Mononuclear cell (primary cell): ENCODE measurements around the gene PIP4P1. TPM values are rescaled to one million over a fixed set of nuclear protein-coding genes. Genes with fewer than 3 reads are reported as not detected.

ENCODE experiments used
- H3K27me3 ChIP-seq: 2 replicates; pipeline ENCODE4 v1.6.0; 2011; ENCODE audit warnings: low read length, control low read depth; ENCODE audit not compliant: insufficient read depth
- H3K4me1 ChIP-seq: 2 replicates; pipeline ENCODE4 v1.5.1; 2011; ENCODE audit warnings: mild to moderate bottlenecking, low read length, control low read depth; ENCODE audit not compliant: insufficient read depth
- H3K4me3 ChIP-seq: 2 replicates; pipeline ENCODE4 v1.5.1; 2011; ENCODE audit warnings: mild to moderate bottlenecking, low read length, moderate library complexity
- H3K9me3 ChIP-seq: 2 replicates; pipeline ENCODE4 v1.5.1; 2011; ENCODE audit warnings: low read depth, mild to moderate bottlenecking, control low read depth, low read length
- total RNA-seq: library from RNA; depleted of rRNA; stranded (reverse); fragments of >200 nt; gene quantifications from one replicate; pipeline ENCODE4 v1.2.3, GENCODE V29; 2012

Gene PIP4P1
- total RNA-seq, 1 donor: 50.7 TPM

- Histone ChIP-seq H3K4me3 (no peak within 1 kb of the TSS), H3K4me1 (peaks cover 27% of the 10 kb centered on the region), H3K27me3 (no peaks in the 10 kb centered on the region), H3K9me3 (no peaks in the 10 kb centered on the region)
Measured at GRCh38 chr14:20435582-20436362, 25.5 kb downstream of the PIP4P1 start, which contains the start of gene KLHL33. Gene KLHL33 (minus strand): TSS chr14:20436166. CDS start chr14:20435811, 355 bp downstream.

GRCh38 chr14:20434701-20435581 is 26.3 kb downstream of the PIP4P1 start:
- no peaks in the 10 kb centered on the region for H3K27me3 ChIP-seq
- no peaks in the 10 kb centered on the region for H3K9me3 ChIP-seq
- H3K4me3 ChIP-seq: no peak overlapping the region
- H3K4me1 ChIP-seq: peaks cover 27% of the 10 kb centered on the region

- Histone ChIP-seq H3K4me3 (no peak overlapping the region), H3K27me3 (no peaks in the 10 kb centered on the region), H3K9me3 (no peaks in the 10 kb centered on the region), H3K4me1 (peaks cover 47% of the 10 kb centered on the region)
Measured at GRCh38 chr14:20429801-20430669, 31.2 kb downstream of the PIP4P1 start.

- no peak overlapping the region for H3K4me3 ChIP-seq
- no peaks in the 10 kb centered on the region for H3K27me3 ChIP-seq
- H3K4me1 ChIP-seq: peaks cover 49% of the 10 kb centered on the region
- no peaks in the 10 kb centered on the region for H3K9me3 ChIP-seq
Measured at GRCh38 chr14:20428802-20429201, 32.4 kb downstream of the PIP4P1 start.

GRCh38 chr14:20428010-20428365 is 33.2 kb downstream of the PIP4P1 start:
- Histone ChIP-seq H3K9me3 (no peaks in the 10 kb centered on the region), H3K4me1 (peaks cover 49% of the 10 kb centered on the region), H3K27me3 (no peaks in the 10 kb centered on the region), H3K4me3 (no peak overlapping the region)

GRCh38 chr14:20427231-20428009 is 33.8 kb downstream of the PIP4P1 start:
- no peaks in the 10 kb centered on the region for H3K9me3 ChIP-seq
- H3K27me3 ChIP-seq: no peaks in the 10 kb centered on the region
- H3K4me3 ChIP-seq: no peak overlapping the region
- peaks cover 49% of the 10 kb centered on the region for H3K4me1 ChIP-seq

GRCh38 chr14:20424851-20425250 is 36.4 kb downstream of the PIP4P1 start:
- Histone ChIP-seq H3K27me3 (no peaks in the 10 kb centered on the region), H3K9me3 (no peaks in the 10 kb centered on the region), H3K4me3 (no peak overlapping the region), H3K4me1 (peaks cover 40% of the 10 kb centered on the region)

GRCh38 chr14:20422886-20423285 is 38.3 kb downstream of the PIP4P1 start:
- Histone ChIP-seq H3K9me3 (no peaks in the 10 kb centered on the region), H3K4me3 (no peak overlapping the region), H3K27me3 (no peaks in the 10 kb centered on the region), H3K4me1 (peaks cover 24% of the 10 kb centered on the region)

- no peaks in the 10 kb centered on the region for H3K27me3 ChIP-seq
- peaks cover 24% of the 10 kb centered on the region for H3K4me1 ChIP-seq
- no peaks in the 10 kb centered on the region for H3K9me3 ChIP-seq
- H3K4me3 ChIP-seq: no peak overlapping the region
Measured at GRCh38 chr14:20421267-20421666, 40.0 kb downstream of the PIP4P1 start.

GRCh38 chr14:20419419-20419818 is 41.8 kb downstream of the PIP4P1 start:
- H3K9me3 ChIP-seq: no peaks in the 10 kb centered on the region
- no peak overlapping the region for H3K4me3 ChIP-seq
- peaks cover 26% of the 10 kb centered on the region for H3K4me1 ChIP-seq

GRCh38 chr14:20418501-20418909 is 42.7 kb downstream of the PIP4P1 start:
- Histone ChIP-seq H3K4me1 (peaks cover 34% of the 10 kb centered on the region), H3K9me3 (no peaks in the 10 kb centered on the region), H3K27me3 (no peaks in the 10 kb centered on the region), H3K4me3 (no peak overlapping the region)

More at GRCh38 chr14:20419419-20419818, 41.8 kb downstream of the PIP4P1 start:
- H3K27me3 ChIP-seq: no peaks in the 10 kb centered on the region

- Histone ChIP-seq H3K4me3 (no peak overlapping the region), H3K9me3 (no peaks in the 10 kb centered on the region), H3K27me3 (no peaks in the 10 kb centered on the region), H3K4me1 (peaks cover 34% of the 10 kb centered on the region)
Measured at GRCh38 chr14:20417250-20418186, 43.7 kb downstream of the PIP4P1 start.

- no peaks in the 10 kb centered on the region for H3K9me3 ChIP-seq
- no peaks in the 10 kb centered on the region for H3K27me3 ChIP-seq
- H3K4me1 ChIP-seq: peaks cover 45% of the 10 kb centered on the region
- H3K4me3 ChIP-seq: no peak overlapping the region
Measured at GRCh38 chr14:20416223-20416622, 45.0 kb downstream of the PIP4P1 start.
